ENCODE results near the gene LYVE1.

- TF ChIP-seq CTCF (IDR thresholded peaks at IDR 0.05) (no peak), EP300 (IDR thresholded peaks at IDR 0.05) (no peak), POLR2A (IDR thresholded peaks at IDR 0.05) (no peak), POLR2AphosphoS5 (IDR thresholded peaks at IDR 0.05) (no peak)
These were observed 23.9 kb upstream of the LYVE1 start for GRCh38 chr11:10592331-10592730.
